Lung (tissue), 12 donors: ENCODE results near the gene SLC49A4. TPM values are rescaled to one million over a fixed set of nuclear protein-coding genes. Genes with fewer than 3 reads are reported as not detected.
A peak's percentile ranks its signal among the peaks of the same experiment; 100 is the strongest.

ENCODE experiments used
- ATAC-seq: fragments of 200-7000 bp; cut with Tn5 transposase; one replicate; pipeline ENCODE4 v1.9.1; 2020; ENCODE audit warnings: moderate number of reproducible peaks; ENCODE audit not compliant: insufficient read depth, low FRiP score
- DNase-seq, 3 donors: peaks; one replicate each; pipeline ENCODE4 v3.0.0-alpha.2; 2013 to 2017
- H3K27ac ChIP-seq, 2 donors: one replicate each; pipeline ENCODE4 v1.5.1; 2013; ENCODE audit warnings: mild to moderate bottlenecking in 2 of 2, moderate library complexity in 2 of 2, control low read depth in 1 of 2, inconsistent platforms in 1 of 2, low read depth in 1 of 2, low read length in 1 of 2
- H3K27me3 ChIP-seq, 3 donors: one replicate each; pipeline ENCODE4 v1.5.1; 2013; ENCODE audit warnings: low read length in 2 of 3; ENCODE audit not compliant: control insufficient read depth in 3 of 3, insufficient read depth in 3 of 3
- H3K36me3 ChIP-seq, 4 donors: one replicate each; pipeline ENCODE4 v1.5.1; 2013; ENCODE audit warnings: low read length in 4 of 4, mild to moderate bottlenecking in 1 of 4, moderate library complexity in 1 of 4; ENCODE audit not compliant: control insufficient read depth in 4 of 4, insufficient read depth in 4 of 4
- H3K4me1 ChIP-seq, 5 donors: one replicate each; pipeline ENCODE4 v1.5.1; 2013; ENCODE audit warnings: low read length in 5 of 5, mild to moderate bottlenecking in 2 of 5, moderate library complexity in 1 of 5; ENCODE audit not compliant: control insufficient read depth in 5 of 5, insufficient read depth in 5 of 5
- H3K4me3 ChIP-seq: one replicate; pipeline ENCODE4 v1.5.1; 2013; ENCODE audit warnings: mild to moderate bottlenecking, control low read depth, moderate library complexity
- H3K9ac ChIP-seq, 2 donors: one replicate each; pipeline ENCODE4 v1.5.1; 2013; ENCODE audit warnings: low read length in 2 of 2, control low read depth in 1 of 2; ENCODE audit not compliant: insufficient read depth in 1 of 2
- H3K9me3 ChIP-seq, 4 donors: one replicate each; pipeline ENCODE4 v1.5.1; 2013; ENCODE audit warnings: low read length in 3 of 4, mild to moderate bottlenecking in 1 of 4, moderate library complexity in 1 of 4; ENCODE audit not compliant: control insufficient read depth in 4 of 4, insufficient read depth in 3 of 4
- CTCF ChIP-seq: IDR thresholded peaks from 2 replicates; pipeline ENCODE4 v1.5.1; 2012; ENCODE audit warnings: mild to moderate bottlenecking; ENCODE audit errors: control extremely low read depth, extremely low read depth
- whole genome bisulfite sequencing, 2 donors: extraction: QIAGEN DNeasy Blood & Tissue Kit; methylation state at CpG; one replicate each; pipeline ENCODE4 v1.1.7; 2013; 5-methylcytosine and 5-hydroxymethylcytosine counted together
- polyA plus RNA-seq, 2 donors: library from polyadenylated mRNA; stranded (reverse); fragments of 200-250 nt; gene quantifications; one replicate each; pipeline ENCODE4 v1.2.1, GENCODE V29; 2013
- total RNA-seq, 2 donors: library from RNA; depleted of rRNA in 1 of 2; stranded (reverse); fragments of >200 nt in 1 of 2; gene quantifications; one replicate each; pipeline ENCODE4 v1.2.1, GENCODE V29; 2014 to 2021
- donor health status: control.
- donor health status: control.
- donor health status: Bipolar disorder and iron deficiency.
- donor health status: healthy.
- donor health status: DM: yes; HTN: yes; CAD: no.

Gene SLC49A4
- total and polyA plus RNA-seq, 4 donors: 3.9 to 24.4 (median 9.9) TPM

GRCh38 chr3:122880624-122881023, 85.8 kb downstream of the SLC49A4 start:
- Histone ChIP-seq H3K9ac (no peak overlapping the region), H3K27ac (no peak overlapping the region), H3K4me3 (no peak overlapping the region), H3K27me3 (no peaks in the 10 kb centered on the region), H3K9me3 (no peaks in the 10 kb centered on the region), H3K4me1 (peaks cover 0 to 18% (median 0%) of the 10 kb centered on the region in 5 donors), H3K36me3 (peaks cover 0 to 9% (median 2%) of the 10 kb centered on the region in 4 donors)
- no peak for TF ChIP-seq CTCF
- DNase-seq: peak in 2 of 3 donors; percentile 13 to 16
- no peak for ATAC-seq
- WGBS, 2 donors: 69 to 80% methylated on average over 4 of the region's 4 CpGs

GRCh38 chr3:122882361-122882947, 87.6 kb downstream of the SLC49A4 start:
- WGBS, 2 donors: 98 to 99% methylated on average over 2 of the region's 2 CpGs
- Histone ChIP-seq H3K27me3 (no peaks in the 10 kb centered on the region), H3K4me3 (no peak overlapping the region), H3K9me3 (no peaks in the 10 kb centered on the region), H3K27ac (no peak overlapping the region), H3K4me1 (peaks cover 0 to 18% (median 0%) of the 10 kb centered on the region in 5 donors), H3K36me3 (peaks cover 0 to 9% (median 2%) of the 10 kb centered on the region in 4 donors), H3K9ac (no peak overlapping the region)
- no peak for ATAC-seq
- TF ChIP-seq CTCF: no peak
- no peak for DNase-seq

GRCh38 chr3:122886251-122886650, 91.4 kb downstream of the SLC49A4 start:
- no peaks in the 10 kb centered on the region for H3K27me3 ChIP-seq
- TF ChIP-seq CTCF: no peak

GRCh38 chr3:122886946-122887345, 92.1 kb downstream of the SLC49A4 start:
- Histone ChIP-seq H3K9ac (no peak overlapping the region), H3K27ac (no peak overlapping the region), H3K9me3 (no peaks in the 10 kb centered on the region), H3K4me3 (no peak overlapping the region), H3K27me3 (no peaks in the 10 kb centered on the region), H3K4me1 (peaks cover 0 to 14% (median 0%) of the 10 kb centered on the region in 5 donors), H3K36me3 (no peaks in the 10 kb centered on the region)
- TF ChIP-seq CTCF: no peak
- DNase-seq (peak in 1 of 3 donors; percentile 5), ATAC-seq (no peak)
- WGBS, 2 donors: 69 to 77% methylated on average over 4 of the region's 4 CpGs

More at GRCh38 chr3:122886251-122886650, 91.4 kb downstream of the SLC49A4 start:
- Histone ChIP-seq H3K9ac (no peak overlapping the region), H3K4me3 (no peak overlapping the region), H3K9me3 (no peaks in the 10 kb centered on the region), H3K36me3 (no peaks in the 10 kb centered on the region), H3K4me1 (peaks cover 0 to 16% (median 0%) of the 10 kb centered on the region in 5 donors), H3K27ac (no peak overlapping the region)
- DNase-seq (no peak), ATAC-seq (no peak)
- 97% methylated on average over 4 of the region's 4 CpGs for WGBS, 2 donors
